K562 (cell line): Measurements from ENCODE around the gene SEC14L1. TPM values are rescaled to one million over a fixed set of nuclear protein-coding genes. Genes with fewer than 3 reads are reported as not detected.

Source experiments
- DPF2 ChIP-seq: fragments of 450-650 bp; IDR thresholded peaks from 2 replicates; pipeline ENCODE4 v1.6.1; 2016
- ESRRA ChIP-seq: fragments of 450-650 bp; IDR thresholded peaks from 2 replicates; pipeline ENCODE4 v1.6.1; 2014; ENCODE audit warnings: low read depth, mild to moderate bottlenecking, moderate library complexity, borderline replicate concordance
- ESRRB ChIP-seq: fragments of 250-450 bp; sonication (Bioruptor Pico); IDR thresholded peaks from 2 replicates; pipeline ENCODE4 v1.5.0; 2020; ENCODE audit warnings: mild to moderate bottlenecking, moderate library complexity, borderline replicate concordance
- GABPB2 ChIP-seq: fragments of 250-450 bp; sonication (Bioruptor Pico); conservative IDR thresholded peaks from 2 replicates; pipeline ENCODE4 v1.5.1; 2021; ENCODE audit warnings: mild to moderate bottlenecking
- KDM2B ChIP-seq: fragments of 250-450 bp; sonication (Bioruptor Pico); IDR thresholded peaks from 2 replicates; pipeline ENCODE4 v1.8.0; 2021; ENCODE audit warnings: mild to moderate bottlenecking, moderate library complexity
- MTA2 ChIP-seq: fragments of 450-650 bp; IDR thresholded peaks from 2 replicates; pipeline ENCODE4 v1.6.1; 2016; ENCODE audit warnings: low read depth
- NCOA1 ChIP-seq: fragments of 450-650 bp; IDR thresholded peaks from 2 replicates; pipeline ENCODE4 v1.6.1; 2016; ENCODE audit warnings: low read depth
- NR1H2 ChIP-seq: sonication (generic); formaldehyde crosslinking; IDR thresholded peaks from 2 replicates; pipeline ENCODE4 v1.4.0; 2020; ENCODE audit warnings: mild to moderate bottlenecking, missing genetic modification reagents
- POLR2A ChIP-seq: fragments of 450-650 bp; conservative IDR thresholded peaks from 2 replicates; pipeline ENCODE4 v1.6.1; 2016
- POU5F1 ChIP-seq: fragments of 150-350 bp; IDR thresholded peaks from 2 replicates; pipeline ENCODE4 v1.6.1; 2014; ENCODE audit warnings: borderline replicate concordance, low read length, low read depth, mild to moderate bottlenecking; ENCODE audit not compliant: partially characterized antibody
- RBFOX2 ChIP-seq: fragments of 200-400 bp; formaldehyde crosslinking; IDR thresholded peaks from 2 replicates; pipeline ENCODE4 v1.6.1; 2017; ENCODE audit warnings: low read depth, mild to moderate bottlenecking, low read length, moderate library complexity
- SIN3B ChIP-seq: fragments of 450-650 bp; IDR thresholded peaks from 2 replicates; pipeline ENCODE4 v1.6.1; 2017; ENCODE audit warnings: low read depth, mild to moderate bottlenecking, moderate library complexity
- TAF9B ChIP-seq: fragments of 450-650 bp; IDR thresholded peaks from 2 replicates; pipeline ENCODE4 v1.6.1; 2018; ENCODE audit warnings: mild to moderate bottlenecking; ENCODE audit not compliant: partially characterized antibody
- TEAD2 ChIP-seq: fragments of 450-650 bp; IDR thresholded peaks from 2 replicates; pipeline ENCODE4 v1.6.1; 2016; ENCODE audit warnings: missing genetic modification characterization, control low read depth, missing compliant biosample characterization
- TFAM ChIP-seq: fragments of 250-450 bp; sonication (Bioruptor Pico); conservative IDR thresholded peaks from 2 replicates; pipeline ENCODE4 v1.5.0; 2021; ENCODE audit warnings: mild to moderate bottlenecking, moderate library complexity
- ZNF3 ChIP-seq: fragments of 250-450 bp; sonication (Bioruptor Pico); IDR thresholded peaks from 2 replicates; pipeline ENCODE4 v1.5.0; 2021; ENCODE audit warnings: mild to moderate bottlenecking, moderate library complexity
- ZNF316 ChIP-seq: fragments of 450-650 bp; IDR thresholded peaks from 2 replicates; pipeline ENCODE4 v1.6.1; 2016
- ZNF696 ChIP-seq: fragments of 250-450 bp; sonication (Bioruptor Pico); conservative IDR thresholded peaks from 2 replicates; pipeline ENCODE4 v1.4.0; 2020; ENCODE audit warnings: mild to moderate bottlenecking, moderate library complexity
- ZNF785 ChIP-seq: fragments of 250-450 bp; sonication (Bioruptor Pico); IDR thresholded peaks from 2 replicates; pipeline ENCODE4 v1.4.0; 2020; ENCODE audit warnings: mild to moderate bottlenecking
- polyA plus RNA-seq, 8 experiments: library from polyadenylated mRNA; depleted of rRNA in 4 of 8; stranded (reverse) in 5 of 8; unstranded in 3 of 8; fragments of >200 nt; fragmentation: Nextera tagmentation in 2 of 8; fragmentation: Illumina TruSeq in 1 of 8; extraction: Ambion mirVana in 2 of 8; extraction: Trizol in 1 of 8; gene quantifications; 2 replicates each; pipeline versions ENCODE4 v1.2.1 to v1.2.3, GENCODE V29; 2011 to 2014; ENCODE audit warnings: inconsistent platforms in 1 of 8, missing spikeins in 1 of 8
- total RNA-seq, 7 experiments: library from RNA; depleted of rRNA in 6 of 7; stranded (reverse); fragments of >200 nt in 6 of 7; fragmentation: Illumina TruSeq in 2 of 7; extraction: Trizol in 2 of 7; gene quantifications; 2 replicates each; pipeline versions ENCODE4 v1.2.1 to v1.2.3, GENCODE V29; 2011 to 2021; ENCODE audit warnings: low replicate concordance in 1 of 7
- TF ChIP-seq, protein P1 (sequence below): fragments of 450-650 bp; IDR thresholded peaks from 2 replicates; pipeline ENCODE4 v1.6.1; 2016; ENCODE audit warnings: low read depth
- TF ChIP-seq, protein P2 (sequence below): sonication (generic); formaldehyde crosslinking; IDR thresholded peaks from 2 replicates; pipeline ENCODE4 v1.8.0; 2022; ENCODE audit warnings: mild to moderate bottlenecking, low read depth, missing genetic modification reagents

Gene SEC14L1
- total and polyA plus RNA-seq, 9 of the 15 experiments (the other 6 are each of a cell fraction or from before 2014, with no cell fraction given) = 3.1 to 39.7 (median 15.2) TPM

DNA sequence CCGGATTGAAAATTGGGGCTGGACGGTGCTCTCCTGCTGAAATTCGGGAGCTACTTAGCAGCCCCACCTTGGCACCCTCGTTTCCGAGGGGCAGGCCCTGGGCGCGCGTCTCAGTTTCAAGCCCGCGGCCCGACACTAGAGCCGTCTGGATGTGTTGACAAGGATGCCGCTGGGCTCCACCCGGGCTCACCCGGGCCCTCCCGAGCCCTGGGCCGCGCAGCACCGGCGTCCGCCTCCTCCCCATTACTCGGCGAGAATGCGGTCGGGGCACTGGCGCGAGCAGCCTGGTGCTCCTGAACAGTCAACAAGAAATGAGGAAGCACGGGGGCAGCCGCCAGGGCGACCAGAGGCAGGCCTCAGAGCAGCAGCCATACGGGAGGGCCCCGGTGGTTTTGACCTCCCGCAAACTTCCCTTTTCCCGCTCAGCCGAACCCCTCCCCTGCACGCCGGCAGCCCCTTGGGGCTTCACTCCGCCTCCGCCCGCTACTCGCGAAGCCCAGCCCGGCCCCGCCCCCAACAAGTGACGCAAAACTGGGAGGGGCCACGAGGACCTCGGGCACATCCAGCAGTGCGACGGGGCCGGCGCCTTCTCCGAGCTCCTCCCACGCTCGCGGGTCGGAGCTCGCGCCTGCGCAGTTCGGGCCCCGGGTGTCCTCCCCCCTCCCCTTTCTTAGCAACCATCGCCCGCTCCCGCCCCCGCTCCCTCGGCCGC is 447 bp upstream of the SEC14L1 start (continued):
- TF ChIP-seq POLR2A (peak; percentile 92), ZNF316 (no peak), ESRRB (no peak), TAF9B (peak; percentile 46), POU5F1 (no peak), MTA2 (no peak), SIN3B (no peak), ESRRA (peak; percentile 79), ZNF785 (CRISPR knock-in tag) (no peak), RBFOX2 (peak; percentile 97), DPF2 (peak; percentile 49; the same call in 1 of the 2 replicates), NCOA1 (no peak), NR1H2 (CRISPR knock-in tag) (0 out of 2 replicates have a peak, but pooled peaks have one; percentile 37), GABPB2 (CRISPR knock-in tag) (no peak), TEAD2 (tag) (peak; percentile 41; the same call in 1 of the 2 replicates), KDM2B (CRISPR knock-in tag) (peak; percentile 84), ZNF3 (CRISPR knock-in tag) (no peak), TFAM (no peak), ZNF696 (CRISPR knock-in tag) (no peak)
- TF ChIP-seq, protein P1, sequence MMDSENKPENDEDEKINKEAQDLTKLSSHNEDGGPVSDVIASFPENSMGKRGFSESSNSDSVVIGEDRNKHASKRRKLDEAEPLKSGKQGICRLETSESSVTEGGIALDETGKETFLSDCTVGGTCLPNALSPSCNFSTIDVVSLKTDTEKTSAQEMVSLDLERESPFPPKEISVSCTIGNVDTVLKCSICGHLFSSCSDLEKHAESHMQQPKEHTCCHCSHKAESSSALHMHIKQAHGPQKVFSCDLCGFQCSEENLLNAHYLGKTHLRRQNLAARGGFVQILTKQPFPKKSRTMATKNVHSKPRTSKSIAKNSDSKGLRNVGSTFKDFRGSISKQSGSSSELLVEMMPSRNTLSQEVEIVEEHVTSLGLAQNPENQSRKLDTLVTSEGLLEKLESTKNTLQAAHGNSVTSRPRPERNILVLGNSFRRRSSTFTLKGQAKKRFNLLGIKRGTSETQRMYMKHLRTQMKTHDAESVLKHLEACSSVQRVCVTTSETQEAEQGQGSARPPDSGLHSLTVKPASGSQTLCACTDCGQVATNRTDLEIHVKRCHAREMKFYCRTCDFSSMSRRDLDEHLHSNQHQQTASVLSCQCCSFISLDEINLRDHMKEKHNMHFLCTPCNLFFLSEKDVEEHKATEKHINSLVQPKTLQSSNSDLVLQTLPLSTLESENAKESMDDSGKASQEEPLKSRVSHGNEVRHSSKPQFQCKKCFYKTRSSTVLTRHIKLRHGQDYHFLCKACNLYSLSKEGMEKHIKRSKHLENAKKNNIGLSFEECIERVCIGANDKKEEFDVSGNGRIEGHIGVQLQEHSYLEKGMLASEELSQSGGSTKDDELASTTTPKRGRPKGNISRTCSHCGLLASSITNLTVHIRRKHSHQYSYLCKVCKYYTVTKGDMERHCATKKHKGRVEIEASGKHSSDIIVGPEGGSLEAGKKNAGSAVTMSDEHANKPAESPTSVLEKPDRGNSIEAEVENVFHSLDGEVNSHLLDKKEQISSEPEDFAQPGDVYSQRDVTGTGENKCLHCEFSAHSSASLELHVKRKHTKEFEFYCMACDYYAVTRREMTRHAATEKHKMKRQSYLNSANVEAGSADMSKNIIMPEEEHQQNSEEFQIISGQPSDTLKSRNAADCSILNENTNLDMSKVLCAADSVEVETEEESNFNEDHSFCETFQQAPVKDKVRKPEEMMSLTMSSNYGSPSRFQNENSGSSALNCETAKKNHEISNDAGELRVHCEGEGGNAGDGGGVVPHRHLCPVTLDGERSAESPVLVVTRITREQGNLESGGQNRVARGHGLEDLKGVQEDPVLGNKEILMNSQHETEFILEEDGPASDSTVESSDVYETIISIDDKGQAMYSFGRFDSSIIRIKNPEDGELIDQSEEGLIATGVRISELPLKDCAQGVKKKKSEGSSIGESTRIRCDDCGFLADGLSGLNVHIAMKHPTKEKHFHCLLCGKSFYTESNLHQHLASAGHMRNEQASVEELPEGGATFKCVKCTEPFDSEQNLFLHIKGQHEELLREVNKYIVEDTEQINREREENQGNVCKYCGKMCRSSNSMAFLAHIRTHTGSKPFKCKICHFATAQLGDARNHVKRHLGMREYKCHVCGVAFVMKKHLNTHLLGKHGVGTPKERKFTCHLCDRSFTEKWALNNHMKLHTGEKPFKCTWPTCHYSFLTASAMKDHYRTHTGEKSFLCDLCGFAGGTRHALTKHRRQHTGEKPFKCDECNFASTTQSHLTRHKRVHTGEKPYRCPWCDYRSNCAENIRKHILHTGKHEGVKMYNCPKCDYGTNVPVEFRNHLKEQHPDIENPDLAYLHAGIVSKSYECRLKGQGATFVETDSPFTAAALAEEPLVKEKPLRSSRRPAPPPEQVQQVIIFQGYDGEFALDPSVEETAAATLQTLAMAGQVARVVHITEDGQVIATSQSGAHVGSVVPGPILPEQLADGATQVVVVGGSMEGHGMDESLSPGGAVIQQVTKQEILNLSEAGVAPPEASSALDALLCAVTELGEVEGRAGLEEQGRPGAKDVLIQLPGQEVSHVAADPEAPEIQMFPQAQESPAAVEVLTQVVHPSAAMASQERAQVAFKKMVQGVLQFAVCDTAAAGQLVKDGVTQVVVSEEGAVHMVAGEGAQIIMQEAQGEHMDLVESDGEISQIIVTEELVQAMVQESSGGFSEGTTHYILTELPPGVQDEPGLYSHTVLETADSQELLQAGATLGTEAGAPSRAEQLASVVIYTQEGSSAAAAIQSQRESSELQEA = no peak
- TF ChIP-seq, protein P2, sequence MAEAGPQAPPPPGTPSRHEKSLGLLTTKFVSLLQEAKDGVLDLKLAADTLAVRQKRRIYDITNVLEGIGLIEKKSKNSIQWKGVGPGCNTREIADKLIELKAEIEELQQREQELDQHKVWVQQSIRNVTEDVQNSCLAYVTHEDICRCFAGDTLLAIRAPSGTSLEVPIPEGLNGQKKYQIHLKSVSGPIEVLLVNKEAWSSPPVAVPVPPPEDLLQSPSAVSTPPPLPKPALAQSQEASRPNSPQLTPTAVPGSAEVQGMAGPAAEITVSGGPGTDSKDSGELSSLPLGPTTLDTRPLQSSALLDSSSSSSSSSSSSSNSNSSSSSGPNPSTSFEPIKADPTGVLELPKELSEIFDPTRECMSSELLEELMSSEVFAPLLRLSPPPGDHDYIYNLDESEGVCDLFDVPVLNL (CRISPR knock-in tag) = no peak
